HG03439 (cell line): ENCODE measurements around the gene ZBTB16.

ENCODE experiments used
- ATAC-seq: cut with Tn5 transposase; IDR thresholded peaks from one replicate; pipeline ENCODE4 v1.9.1; 2021; ENCODE audit warnings: mild to moderate bottlenecking, moderate library complexity; ENCODE audit not compliant: unreplicated experiment

The ZBTB16 gene

DNA sequence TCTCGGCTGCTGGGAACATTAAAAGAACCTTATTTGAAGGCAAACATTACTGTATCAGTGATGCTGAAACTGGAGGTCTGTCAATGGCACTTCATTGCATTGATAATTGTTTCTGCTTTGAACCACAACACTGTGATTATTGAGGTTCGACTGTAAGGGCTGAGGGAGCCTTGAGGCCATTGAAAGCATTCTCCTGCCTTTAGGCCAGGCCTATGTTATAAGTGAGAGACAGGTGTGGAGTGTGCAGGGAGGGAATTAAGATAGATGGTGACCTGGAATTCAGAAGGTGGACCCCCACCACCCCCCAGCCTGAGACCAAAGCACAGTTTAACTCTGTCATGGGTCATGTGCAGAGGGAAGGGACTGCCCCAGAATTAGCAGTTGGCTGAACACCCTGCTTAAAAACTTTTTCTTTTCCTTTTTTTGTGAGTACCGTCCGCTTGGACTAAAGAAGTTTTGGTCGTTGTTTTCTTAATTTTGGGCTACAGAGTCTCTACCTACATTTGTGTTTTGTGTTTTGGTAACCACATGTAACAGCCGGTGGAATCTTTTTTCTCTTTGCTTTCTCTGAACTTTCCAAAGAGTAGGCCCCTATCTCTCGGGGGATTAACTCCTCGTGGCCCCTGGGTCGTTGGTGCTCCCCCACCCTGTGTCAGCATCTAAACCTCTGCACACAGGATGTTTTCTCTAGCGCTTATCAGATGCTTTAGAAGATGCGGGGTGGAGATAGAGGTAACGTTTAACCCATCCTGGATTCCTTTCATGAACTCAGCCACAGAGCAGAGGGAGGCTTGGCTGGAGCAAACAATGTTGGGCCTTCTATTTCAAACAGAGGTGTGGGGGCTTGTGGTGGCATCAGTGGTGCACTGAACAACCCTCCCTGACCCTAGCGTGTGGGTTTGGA is 43.7 kb downstream of the ZBTB16 start:
- no peak for ATAC-seq

GRCh38 chr11:114105611-114106010 is 46.1 kb downstream of the ZBTB16 start:
- no peak for ATAC-seq

GRCh38 chr11:114106047-114106446 is 46.5 kb downstream of the ZBTB16 start:
- no peak for ATAC-seq

DNA sequence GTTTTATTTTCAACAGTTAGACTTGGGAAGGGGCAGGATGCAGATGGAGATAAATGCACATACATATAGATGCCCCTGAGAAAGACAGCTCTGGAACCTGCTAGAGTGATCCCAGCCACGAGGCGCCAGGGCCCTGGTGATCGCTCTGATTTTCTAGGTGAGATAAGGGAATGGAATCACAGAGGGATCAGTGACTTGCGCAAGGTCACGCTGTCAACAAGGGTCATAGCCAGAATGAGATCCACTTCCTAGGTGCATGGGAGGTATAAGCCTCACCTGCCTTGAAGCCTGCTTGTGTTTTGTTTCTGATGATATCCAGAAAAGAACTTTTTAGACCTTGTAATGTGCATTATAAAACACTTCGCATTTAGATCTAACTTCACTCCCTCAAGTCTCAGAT is 47.5 kb downstream of the ZBTB16 start:
- ATAC-seq: no peak

DNA sequence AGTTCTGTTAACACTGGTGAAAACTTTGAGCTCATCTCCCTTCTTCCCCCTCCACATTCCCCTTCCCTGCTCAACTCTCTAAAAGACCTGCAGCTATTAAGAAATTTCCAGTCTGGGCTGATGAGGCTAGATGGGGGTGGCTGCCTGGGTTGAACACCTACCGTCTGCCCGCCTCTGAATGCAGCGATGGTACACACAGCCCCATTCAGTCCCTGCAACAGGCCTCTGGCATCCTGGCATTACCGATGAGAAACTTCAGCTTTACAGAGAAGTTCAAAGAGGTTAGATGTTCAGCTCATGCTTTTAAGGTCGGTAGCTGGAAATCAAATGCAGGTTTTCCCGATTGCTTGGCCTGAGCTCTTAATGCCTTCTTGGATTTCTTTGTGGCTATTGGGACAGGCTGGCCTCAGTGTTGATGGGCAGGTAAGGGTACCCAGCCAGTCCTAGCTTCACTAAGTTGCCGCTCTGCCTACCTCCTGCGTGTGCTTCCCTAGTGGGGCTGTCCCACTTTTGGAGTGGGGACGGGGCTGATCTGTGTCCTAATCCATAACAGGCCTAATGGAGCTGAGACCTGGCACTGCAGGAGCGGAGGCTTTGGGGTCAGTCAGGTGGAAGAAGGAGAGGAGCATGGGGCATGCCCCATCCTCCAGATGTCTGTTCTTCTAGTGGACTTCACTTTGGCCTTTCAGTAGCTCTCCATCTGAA is 49.1 kb downstream of the ZBTB16 start:
- no peak for ATAC-seq

DNA sequence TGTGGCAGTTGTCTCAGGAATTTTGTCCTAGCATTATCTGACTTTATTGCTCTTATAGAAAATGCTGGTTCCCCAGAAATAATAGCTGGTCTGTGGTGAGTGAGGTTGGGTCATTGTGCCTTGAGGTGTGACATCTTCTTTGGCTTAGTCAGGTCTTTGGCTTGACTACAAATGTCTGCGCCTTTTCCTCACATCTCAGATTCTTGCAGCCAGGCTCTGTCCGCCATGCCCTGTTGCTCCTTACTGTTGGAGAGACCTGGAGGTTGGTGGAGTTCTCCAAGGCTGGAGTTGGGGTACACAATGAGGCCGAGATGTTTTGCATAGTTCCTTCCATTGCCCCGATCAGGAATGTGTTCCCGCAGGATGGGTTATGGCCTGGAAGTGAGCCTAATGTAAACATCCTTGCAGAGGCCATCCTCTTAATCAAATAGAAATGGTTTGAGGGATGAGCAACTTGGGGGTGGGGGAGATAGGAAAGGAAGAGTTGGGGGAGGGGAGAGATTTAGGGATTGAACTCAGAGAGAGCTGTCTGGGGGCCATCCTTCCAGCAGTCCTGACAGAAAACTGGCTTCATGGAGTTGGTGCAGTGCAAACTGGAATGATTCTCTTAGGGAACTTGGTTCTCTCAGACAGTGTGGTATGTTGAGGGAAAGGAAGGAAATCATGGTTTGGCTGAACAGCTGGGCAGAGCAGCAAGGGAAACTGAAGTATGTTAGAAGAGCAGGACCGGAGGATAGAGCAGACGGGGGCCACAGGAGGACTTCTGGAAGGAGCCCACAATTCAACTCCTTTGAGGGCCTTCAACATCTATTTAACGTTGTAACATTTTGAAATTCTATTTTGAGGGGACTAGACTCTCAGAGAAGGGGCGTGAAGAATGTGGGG is 49.9 kb downstream of the ZBTB16 start:
- ATAC-seq: no peak

- no peak for ATAC-seq
Observed at GRCh38 chr11:114110123-114110522, 50.6 kb downstream of the ZBTB16 start.

- no peak for ATAC-seq
Observed at GRCh38 chr11:114110952-114111947, 51.7 kb downstream of the ZBTB16 start.

DNA sequence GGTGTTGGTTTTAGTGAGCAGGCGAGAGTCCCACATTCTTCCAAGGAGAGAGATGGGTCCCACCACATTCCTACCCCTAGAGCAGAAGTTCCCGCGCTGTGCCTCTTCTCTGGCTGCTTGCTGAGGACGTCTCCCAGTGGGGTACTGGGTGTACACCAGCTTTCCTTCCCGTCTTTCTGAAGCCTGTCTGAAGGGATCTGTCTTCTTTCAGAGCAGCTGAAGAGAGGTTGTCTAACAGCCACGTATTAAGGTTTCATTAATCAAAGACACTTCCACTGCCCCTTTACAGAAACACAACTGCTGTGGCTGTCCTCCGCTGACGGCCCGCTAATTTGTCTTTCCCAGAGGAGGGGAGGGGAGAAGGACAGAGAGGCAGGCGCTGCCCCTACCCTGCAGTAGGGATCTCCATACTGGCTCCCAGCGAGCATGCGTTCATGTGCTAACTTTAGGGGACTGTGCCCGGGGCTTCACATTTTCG is 56.0 kb downstream of the ZBTB16 start:
- no peak for ATAC-seq

DNA sequence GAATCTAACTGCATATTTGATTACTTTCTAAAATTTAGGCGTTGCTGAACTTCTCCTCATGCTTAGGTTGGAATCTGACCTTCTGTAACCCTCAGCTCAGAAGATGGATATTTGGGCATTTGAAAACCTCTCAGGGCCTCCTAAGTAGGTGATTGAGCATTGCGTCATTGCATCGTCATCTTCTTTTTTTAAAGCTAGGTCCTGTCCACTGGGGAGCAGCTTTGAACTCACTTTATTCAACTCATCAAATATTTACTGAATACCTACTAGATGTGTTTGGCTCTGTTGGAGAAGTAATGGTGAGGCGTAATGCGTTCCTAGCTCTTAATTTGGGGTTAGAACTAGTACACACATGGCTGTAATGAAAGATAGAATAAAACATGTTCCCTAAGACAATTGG is 56.8 kb downstream of the ZBTB16 start:
- no peak for ATAC-seq

DNA sequence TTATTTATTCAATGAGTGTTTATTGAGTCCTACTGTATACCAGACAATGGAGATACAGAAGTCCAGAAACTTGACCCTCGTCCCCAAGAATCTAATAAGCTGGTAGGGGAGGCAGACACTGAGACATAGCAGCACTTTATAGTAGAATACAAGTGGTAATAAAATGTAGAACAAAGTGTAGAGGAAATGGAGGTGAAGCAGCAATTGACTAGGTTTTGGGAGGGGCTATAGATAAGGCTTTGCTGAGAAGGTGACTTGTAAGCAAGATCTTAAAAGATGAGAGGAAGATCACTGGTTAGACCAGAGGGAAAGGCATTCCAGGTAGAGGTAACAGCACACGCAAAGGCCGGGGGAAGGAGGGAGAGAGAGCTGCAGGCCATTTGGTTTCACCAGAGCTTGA is 57.3 kb downstream of the ZBTB16 start:
- ATAC-seq: no peak

DNA sequence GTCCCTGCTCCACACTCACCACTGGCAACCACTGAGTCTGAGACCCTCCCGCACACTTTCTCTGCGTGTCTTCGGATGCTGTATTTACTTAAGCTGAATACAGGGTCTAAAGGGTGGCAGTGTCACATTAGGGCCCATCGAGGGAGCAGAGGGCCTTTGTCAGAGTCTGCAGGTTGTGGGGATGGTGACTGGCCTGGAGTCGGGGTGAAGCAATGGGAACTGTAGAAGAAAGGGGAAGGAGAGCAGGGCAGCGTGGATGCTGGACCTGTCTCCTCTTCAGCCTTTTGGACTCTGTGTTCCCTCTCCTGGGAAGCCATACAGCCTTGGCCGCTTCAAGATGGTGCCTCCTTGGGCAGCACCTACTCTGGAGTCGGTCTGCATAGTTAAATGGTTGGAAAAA is 61.1 kb downstream of the ZBTB16 start:
- no peak for ATAC-seq

DNA sequence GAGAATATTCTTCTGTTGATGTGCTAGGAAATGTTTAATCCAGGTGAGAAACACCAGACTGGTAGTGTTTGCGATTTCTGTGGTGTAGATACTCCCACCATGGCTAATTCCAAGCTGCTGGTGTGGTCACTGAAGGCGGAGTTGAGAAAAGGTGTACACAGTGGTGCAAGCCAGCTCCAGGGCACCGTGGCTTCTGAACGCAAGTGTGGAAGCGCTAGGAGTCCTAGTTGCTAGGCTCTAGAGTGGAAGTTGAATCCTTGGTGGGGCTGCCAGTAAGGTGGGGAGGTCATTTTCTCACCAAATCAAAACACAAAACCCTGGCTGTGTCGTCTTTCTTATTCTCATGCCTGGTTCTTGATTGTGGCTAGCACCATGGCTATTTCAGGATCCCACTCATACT is 61.6 kb downstream of the ZBTB16 start:
- ATAC-seq: no peak

- ATAC-seq: no peak
Observed at GRCh38 chr11:114121804-114122504, 62.4 kb downstream of the ZBTB16 start.

DNA sequence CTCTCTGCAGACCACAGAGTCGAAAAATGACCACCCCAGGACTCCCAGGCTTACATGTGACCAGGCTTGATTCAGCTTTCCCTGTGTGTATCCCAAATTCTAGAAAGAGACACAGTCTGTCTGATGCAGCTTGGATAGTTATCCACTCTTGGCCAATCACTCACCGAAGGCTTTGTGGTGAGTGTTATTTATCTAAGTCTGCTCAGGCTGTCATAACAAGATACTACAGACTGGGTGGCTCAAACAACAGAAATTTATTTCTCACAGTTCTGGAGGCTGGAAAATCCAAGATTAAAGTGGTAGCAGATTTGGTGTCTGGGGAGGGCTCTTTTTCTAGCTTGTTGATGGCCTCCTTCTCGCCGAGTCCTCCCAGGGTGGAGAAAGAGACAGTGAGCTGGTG is 63.2 kb downstream of the ZBTB16 start:
- no peak for ATAC-seq

DNA sequence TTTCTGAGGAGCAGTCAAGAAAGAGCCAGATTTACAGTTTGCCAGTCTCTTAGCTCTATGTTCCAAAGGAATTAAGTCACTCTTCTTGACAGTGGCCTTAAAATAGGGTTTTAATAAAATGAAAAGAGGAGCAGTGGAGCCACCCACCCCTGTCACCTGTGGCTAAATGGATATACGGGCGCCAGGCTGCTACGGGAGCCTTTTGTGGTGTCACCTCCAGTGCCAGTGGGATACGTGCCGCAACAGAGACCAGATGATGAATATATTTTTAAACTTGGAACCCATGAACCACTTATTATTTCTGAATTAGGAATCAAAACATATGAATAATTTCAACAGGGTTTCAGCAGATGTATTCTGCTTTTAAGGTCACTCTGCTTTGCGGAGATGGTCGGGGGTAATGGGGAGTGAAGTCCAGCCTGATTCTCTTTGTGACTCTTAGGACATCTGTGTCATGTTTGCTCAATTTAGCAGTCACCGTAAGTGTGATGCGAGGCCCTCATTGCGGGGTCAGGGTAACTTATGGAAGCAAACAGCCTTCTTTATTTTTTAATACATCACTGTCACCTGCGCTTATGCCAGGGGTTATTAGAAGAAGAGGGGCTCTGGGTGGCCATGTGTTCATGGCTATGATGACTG is 64.3 kb downstream of the ZBTB16 start:
- no peak for ATAC-seq

DNA sequence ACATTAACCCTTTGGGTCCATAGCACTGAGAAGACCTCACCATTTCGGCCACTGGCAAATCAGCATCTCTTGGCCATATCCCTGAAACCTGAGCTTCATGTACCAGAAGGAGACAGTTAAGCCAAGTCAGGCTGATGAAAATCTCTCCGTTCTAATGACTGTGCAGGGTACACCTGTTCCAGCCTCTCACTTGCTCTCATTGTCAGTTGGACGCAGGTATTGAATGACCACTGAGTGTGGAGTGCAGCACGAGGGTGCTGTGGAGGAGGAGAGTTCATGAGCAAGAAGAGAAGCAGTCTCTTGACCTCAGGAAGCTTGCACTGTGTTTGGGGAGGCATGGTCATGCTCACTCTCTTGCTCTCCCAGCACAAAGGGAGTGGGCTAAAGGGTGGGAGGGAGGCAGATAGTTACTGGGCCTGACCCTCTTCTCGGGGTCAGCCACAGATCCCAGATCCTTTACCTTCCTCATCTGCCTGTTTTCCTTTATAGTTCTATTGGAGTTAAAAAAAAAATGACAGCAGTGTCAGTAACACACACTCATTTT is 65.2 kb downstream of the ZBTB16 start:
- ATAC-seq: no peak

DNA sequence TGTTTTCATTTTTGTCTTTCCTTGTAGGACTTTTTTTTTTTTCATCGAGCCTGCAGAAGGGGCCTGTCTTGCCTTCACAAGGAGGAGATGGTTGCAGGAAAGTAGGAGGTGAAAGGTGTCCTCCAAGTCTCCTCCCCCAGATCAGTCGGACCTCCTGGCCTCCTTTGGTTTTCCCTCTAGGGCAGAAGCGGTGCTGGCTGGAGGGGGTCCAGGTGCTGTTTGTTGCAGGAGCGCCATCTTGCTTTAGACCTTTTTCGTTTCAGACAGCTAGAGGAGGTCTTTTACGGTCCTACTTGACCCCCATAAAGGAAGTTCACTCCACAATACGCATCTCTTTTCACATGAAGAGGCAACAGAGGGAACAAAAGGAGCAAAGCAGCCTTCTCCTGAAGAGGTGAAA is 66.0 kb downstream of the ZBTB16 start:
- ATAC-seq: no peak

DNA sequence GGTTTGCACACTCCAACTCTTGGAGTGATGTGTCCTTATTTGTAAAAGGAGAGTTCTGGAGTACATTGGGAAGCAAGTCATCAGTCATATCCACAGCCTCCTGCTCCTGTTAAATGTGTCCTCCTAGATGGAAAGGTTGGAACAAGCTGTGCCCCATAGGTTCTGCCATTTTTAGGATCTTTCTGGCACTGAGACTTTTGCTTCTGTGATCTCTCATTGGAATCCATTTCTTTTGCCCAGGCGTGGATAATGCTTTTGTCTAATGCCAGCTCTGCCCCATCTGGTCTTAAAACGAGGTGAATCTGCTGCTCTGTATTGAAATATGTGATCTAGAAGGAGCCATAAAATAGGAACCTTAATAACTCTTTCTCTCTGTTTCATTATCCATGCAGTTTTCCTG is 66.4 kb downstream of the ZBTB16 start:
- no peak for ATAC-seq
